Erythroblast (primary cell): ENCODE results near the gene PBX1.

ENCODE experiments used
- GATA1 ChIP-seq: IDR thresholded peaks from 2 replicates; pipeline ENCODE4 v1.6.1; 2011; ENCODE audit warnings: low read depth, mild to moderate bottlenecking, control low read depth, low read length, moderate library complexity
- POLR2A ChIP-seq: IDR thresholded peaks from 2 replicates; pipeline ENCODE4 v1.6.1; 2011; ENCODE audit warnings: mild to moderate bottlenecking, low read length

DNA sequence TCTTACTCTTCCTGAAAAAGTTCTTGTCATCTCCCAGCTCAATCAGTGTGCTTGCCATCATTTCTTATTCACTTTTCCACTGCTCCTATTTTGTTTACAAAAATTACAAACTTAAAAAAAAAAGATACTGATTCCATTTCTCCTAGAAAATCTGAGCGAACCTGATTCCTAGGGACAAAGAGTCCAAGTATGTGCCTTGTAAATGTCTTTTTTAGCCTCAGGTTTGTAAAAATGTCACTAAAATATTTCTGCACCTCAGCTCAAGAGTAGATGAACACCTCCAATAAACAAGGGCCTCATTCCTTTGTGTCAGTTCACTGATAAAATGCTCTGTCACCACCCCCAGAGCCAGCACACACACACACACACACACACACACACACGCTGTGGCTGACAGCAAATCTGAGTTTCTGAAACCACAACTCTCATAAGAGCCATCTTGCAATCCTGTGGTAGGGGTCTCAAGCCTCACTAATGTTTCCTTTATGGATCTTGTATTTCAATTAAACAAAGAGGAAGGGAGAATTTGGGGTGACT, 299.2 kb downstream of the PBX1 start:
- TF ChIP-seq POLR2A (no peak), GATA1 (no peak)
